Stimulated activated CD4-positive, alpha-beta T cell treated with anti-CD3 and anti-CD28 coated beads, Interleukin-12 subunit alpha, Interleukin-12 subunit beta, amount 100 ng/mL, for 48 hours (primary cell): ENCODE results near the gene SDK1.

Experiments used
- DNase-seq, 3 donors: peaks; one replicate each; pipeline ENCODE4 v3.0.0-alpha.2; 2020; ENCODE audit warnings: low read depth in 2 of 3, low spot score in 1 of 3

SDK1 gene

DNA sequence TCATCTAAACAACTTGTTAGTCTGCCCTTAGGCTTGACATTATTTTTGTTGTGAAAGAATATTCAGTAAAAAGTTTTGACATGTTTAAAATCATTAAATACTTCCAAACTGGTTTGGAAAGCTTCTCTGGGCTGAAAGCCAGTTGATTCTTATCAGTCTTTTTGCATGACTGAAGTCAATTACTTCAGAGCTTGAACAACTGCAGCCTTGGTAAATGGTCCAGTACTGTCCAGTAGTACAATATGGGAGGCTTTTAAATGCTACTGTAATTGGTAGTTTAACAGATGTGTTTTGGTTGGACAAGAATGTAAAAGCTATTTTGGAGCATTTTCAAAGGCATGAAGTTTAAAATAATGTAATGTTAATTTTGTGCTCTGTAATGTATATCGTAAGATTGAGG lies 103.4 kb downstream of the SDK1 start:
- DNase-seq = no peak

DNA sequence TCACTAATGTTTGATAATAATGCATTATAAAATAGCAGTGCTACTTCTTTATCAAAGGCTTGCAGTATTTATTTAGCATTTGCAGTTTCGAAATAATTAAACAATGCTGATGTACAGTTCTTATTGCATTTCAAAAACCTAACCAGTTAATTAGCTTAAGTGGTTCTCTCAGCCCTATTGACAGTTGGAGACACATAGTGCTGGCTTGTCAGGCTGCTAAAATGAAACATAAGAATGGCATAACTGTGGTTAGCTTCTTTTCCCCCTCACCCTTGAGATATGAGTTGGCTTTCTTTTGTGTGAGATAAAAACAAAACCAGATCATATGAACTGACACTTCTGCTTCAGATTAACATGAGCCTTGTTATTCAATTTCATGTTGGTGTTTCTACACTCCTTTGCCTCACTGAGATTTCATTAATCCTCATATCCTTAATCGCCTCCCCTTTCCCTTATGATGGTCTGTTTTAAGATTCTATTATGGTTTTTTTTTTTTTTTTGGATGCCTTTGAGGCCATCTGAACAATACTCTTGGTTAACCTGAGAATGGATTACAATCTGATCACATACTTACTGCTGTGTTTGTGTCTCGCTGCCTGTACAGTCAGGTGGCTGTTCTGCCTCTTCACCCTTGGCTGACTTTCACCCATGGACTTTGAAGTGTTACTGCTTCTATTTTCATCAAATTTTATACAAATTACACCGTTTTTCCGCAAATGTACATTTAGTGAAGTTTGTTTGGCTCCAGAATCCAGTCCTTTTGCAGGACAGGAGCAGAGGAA lies 108.0 kb downstream of the SDK1 start:
- DNase-seq = no peak

DNA sequence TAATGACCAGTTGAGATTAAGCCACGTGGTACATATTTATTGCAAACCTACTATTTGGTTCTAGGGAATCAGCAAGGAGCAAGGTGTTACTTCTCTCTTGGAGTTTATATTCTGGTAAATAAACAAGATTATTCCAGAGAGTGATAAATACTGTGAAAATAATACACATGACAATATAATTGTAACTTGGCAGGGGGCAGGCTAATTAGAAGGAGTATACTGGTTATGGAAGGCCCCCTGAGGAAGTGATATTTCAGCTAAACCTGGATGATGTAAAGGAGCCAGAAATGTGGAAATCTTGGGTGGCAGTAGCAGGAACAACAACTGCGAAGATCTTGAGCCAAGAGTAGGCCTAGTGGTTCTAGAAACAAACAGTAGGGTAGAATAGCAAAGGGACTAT lies 111.8 kb downstream of the SDK1 start:
- no peak for DNase-seq

DNA sequence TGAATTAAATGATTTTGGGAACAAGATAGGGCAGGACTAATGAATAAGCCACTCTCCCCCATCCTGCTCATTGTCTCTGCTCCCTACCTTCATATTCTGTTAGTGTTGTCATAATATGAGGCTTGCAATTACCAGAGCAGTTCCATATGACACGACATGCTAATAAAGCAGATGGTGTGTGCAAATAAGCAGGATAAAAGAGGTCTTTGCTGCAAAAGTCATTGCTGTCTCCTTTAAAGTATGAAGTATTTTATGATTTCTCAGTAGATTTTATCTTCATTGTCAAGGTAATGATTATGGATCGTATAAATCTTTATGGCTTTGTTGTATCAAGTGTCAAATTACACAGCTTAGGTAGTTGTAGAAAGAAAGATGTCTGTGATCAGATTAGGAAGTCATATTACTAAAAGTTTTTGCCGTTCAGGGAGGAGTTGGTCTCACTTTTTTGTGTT lies 114.8 kb downstream of the SDK1 start:
- no peak for DNase-seq

DNA sequence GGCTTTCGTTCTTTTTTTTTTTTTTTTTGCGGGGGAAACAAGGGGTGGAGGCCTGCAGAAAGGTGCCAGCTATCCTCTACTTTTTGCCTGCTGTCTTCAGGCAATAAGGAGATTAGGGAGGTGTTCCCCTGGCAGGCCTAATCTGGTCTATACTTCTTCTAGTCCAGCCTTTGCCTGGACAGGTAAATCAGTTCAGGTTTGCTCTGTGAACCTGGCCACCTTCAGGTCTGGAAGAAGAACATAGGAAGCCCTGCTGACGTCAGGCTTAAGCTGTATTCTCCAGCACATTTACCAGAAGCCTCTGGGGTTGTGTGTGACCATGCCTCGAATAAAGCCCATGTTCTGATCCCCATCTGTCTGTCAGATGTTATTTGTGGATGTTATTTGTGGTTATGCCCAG lies 115.4 kb downstream of the SDK1 start:
- no peak for DNase-seq

DNA sequence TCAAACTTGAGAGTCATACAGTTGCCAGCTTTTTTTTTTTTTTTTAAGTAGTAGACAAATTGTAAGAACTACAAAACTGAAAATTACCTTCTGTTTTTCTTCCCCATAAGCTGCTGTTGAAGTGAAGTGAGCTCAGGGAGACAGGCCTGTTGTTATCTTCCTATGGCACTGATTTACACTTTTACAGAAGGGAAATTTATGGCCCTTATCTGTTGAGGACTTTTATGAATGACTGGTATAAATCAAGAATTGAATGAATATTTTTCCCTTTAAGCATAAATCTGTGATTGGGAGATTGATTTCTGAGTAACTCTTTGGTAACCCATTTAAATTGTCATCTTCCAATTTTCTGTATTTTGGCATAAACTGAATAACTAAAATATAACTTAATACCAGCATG lies 124.0 kb downstream of the SDK1 start:
- DNase-seq = no peak

DNA sequence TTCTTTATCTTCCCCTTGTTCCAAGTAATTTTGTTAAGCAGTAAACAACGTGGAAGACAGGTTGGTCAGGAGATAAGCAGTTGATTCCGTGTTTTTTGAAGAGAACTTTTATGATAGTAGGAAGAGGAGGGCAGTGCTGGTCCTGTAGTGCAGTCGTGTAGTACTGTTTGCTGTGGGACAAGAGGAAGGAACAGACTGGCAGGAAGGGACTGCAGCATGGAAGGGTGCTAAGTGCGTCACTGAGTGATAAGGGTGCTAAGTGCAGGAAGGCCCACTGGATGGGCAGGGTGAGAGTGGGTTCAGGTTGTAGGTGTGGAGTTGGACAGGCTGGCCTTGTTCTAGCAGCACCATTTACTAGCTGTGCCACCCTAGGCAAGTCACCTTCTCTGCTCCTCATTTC lies 125.0 kb downstream of the SDK1 start:
- DNase-seq = no peak

DNA sequence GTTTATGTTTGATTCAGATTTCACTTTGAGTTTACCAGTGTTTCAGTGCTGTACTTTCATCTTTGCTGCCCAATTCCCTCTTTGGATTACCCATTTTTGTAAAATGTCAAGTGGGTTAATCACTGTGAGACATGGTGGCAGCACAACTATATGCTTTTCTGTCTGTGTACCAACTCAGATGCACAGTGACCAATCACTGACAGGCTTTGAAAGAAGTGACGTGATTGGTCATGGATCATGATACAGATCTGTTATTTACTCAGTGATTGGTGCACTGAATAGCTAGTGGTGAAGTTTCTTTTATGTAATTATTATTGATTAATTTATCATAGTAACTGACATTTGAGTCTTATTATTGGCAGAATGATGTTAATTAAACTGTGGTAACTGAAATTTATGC lies 126.9 kb downstream of the SDK1 start:
- no peak for DNase-seq

DNA sequence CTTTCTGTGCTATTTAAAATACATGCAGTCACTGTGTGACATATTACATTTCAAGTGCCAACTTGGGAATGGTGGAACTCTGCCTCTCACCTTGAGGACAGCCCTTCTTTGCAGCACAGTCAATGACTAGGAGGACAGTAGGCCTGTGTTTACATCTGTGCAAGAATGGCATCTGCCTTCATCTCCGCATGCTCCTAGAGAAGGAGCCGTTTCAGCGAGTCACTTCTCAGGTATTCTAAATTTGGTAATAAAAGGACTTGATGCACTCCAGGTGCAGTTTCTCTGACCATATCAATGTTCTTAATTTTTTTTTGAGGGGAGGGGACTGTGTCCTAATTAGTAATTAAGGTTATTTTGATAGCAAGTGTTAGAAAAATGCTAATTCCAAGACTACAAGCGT lies 128.9 kb downstream of the SDK1 start:
- DNase-seq = no peak

DNA sequence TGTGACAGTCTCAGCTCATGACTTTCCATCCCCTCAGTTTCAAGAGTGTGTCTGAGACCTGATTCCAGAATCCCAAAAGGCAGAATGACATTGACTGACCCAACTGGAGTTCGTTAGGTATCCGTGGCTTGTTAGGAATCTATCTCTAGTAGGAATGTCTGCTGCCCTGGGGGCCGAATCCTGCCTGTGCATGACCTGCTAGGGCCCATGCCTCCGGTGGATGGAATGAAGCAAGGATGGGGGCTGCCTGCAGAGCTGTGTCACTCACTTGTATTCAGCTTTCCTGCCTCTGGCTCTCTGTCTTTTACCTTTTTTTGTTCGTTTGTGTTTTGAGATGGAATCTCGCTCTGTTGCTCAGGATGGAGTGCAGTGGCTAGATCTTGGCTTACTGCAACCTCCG lies 129.5 kb downstream of the SDK1 start:
- DNase-seq = no peak

DNA sequence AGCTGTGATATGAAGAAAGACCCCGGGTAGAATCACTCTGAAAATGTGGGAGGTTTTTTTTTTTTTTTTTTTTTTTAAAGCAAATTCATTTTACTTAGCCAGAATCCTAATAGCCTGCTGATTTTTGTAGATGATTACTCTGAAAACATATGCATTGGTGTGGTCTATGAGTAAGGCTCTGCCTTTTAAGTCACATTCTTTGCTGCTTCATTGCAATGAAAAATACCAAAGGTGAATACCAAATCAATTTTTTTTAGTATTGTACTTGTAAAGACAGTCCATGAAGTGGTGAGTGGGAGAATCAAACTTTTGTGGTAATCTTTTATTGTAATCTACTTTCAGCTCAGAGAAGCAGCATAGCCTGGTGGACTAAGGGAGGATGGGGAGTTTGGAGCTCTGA lies 130.3 kb downstream of the SDK1 start:
- no peak for DNase-seq

DNA sequence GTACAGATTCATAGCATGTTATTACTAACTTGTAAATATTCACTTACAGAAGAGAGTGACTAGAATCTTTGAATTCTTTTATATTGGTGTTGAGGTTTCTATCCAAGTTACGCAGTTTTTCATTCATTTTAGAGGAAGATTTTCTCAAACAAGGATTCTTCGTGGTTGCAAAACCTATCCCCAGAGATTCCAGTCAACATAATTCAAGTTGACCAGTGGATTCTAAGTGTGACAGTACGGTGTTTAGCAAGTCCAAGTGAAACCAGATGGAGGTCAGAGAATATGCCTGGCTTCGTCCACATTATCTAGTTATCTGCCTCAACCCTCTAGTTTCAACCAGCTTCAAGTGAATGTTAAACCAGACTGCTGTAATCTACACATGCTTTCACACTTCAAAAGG lies 131.9 kb downstream of the SDK1 start:
- no peak for DNase-seq

DNA sequence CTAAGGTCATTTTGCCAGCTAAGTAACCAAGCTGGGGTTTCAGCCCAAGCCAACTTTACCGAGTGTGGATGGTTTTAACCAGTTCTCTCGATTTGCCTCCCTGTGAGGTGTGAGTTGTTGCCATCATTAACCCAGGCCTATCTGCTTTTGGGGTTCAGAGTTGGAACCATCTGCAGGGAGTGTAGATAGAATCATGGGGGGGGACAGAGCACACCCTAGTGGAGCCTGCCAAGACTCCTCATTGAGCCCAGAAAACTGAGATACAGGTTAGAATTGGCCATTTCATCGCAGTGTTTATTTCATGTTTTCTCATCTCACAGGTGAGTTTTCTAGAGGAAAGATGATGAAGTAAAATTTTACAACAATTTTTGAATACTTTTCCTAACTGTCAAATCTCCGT lies 133.6 kb downstream of the SDK1 start:
- DNase-seq = no peak

DNA sequence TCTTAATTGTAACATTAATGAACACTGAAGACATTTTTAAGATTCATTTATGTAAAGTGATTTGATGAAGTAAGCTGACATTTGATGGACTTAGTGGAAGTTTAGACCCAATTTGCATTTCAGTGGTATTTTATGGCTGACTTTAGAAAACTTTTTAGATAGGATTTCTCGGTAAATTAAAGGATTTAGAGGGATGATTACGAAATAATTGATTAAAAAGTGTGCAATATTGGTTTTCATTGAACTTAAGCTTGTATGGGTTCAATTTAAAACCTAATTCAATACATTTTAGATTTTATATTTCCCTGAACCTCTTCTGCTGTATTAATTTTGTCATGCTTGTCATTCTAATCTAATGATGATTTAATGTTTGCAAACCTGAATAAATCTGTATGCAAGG lies 135.1 kb downstream of the SDK1 start:
- no peak for DNase-seq

DNA sequence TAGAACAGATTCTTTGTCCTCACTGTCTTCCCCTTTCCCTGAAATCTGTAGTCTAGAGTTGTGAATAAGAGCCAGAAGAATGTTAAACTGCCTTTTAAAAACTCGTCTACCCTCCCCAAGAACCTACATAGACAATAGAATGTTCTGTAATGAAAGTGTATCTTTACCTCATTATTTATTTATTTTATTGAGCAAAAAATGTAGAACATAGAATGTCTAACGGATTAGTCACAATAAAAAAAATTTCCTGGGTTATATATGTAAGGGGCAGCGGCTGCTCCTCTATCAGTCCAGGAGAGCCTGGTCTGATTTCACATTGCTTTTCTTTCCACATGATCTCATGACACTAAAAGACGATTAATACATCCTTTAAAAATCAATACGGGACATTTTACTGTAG lies 135.7 kb downstream of the SDK1 start:
- no peak for DNase-seq

DNA sequence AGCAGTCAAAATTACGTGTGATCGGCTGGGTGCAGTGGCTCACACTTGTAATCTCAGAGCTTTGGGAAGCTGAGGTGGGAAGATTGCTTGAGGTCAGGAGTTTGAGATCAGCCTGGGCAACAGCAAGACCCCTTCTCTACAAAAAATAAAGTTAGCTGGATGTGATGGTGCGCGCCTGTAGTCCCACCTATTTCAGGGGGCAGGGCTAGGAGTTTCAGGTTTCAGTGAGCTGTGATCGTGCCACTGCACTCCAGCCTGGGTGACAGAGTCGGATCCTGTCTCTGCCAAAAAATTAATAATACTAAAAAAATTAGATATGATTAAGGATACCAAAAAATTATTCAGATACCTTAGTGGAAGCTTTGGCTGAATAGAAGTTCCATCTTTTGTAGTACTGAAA lies 136.4 kb downstream of the SDK1 start:
- DNase-seq = no peak

DNA sequence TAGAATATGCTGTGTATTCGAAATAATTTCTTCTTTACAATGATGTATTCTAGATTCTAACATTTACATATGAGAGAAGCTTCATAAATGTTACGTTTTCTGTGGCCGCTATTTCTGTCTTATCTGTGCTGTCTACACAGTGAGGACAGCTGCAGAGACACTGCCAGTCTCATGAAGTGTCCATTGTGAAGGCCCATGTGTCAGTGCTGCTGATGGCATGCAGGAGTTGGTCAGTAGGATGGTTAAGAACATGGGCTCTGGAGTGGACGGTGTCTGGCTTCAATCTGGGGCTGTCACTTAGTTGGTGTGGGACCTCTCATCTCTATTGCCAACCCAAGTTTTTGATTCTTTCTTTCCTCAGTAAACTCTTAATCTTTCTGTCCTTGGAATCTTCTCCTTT lies 137.3 kb downstream of the SDK1 start:
- no peak for DNase-seq

DNA sequence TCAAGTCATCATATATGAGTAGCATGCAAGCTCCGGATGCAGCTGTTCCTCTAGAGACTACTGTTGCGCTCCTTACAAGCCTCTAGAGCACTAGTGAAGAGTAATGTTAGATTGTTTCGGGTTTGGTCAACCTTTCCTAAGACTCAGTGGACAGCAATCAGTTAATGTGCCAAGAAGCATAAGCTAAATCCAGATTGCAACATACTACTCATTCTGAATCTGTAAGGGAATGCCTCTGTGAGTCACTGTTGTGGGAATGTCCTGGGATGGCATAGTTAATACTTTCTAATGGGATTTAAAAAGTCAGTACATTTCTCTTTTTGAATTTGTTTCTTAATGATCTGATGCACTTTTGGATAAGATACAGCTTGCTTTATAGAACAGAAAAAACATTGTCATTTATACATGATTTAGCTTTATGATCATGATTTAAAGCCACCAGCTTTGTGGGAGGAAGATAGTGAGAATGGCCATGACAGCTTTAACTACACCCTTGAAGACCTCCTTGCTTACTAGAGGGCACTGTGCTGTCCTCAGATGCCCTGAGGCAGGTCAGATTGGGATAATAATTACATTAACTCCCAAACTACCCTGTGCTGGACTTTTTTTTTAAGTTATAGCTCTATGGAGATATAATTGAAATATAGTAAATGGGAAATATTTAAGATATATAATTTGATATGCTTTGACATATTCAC lies 138.4 kb downstream of the SDK1 start:
- DNase-seq = no peak

DNA sequence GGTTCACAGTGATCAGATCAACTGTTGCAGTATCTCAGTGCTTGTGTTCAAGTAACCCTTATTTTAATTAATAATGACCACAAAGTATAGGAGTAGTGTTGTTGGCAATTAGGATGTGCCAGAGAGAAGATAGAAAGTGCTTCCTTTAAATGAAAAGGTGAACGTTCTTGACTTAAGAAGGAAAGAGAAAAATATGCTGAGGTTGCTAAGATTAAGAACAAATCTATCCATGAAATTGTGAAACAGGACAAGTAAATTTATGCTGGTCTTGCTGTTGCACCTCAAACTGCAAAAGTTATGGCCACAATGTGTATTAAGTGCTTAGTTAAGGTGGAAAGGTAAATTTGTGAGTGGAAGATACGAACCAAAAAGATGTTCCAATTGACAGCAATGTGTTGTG lies 139.5 kb downstream of the SDK1 start:
- DNase-seq = no peak

DNA sequence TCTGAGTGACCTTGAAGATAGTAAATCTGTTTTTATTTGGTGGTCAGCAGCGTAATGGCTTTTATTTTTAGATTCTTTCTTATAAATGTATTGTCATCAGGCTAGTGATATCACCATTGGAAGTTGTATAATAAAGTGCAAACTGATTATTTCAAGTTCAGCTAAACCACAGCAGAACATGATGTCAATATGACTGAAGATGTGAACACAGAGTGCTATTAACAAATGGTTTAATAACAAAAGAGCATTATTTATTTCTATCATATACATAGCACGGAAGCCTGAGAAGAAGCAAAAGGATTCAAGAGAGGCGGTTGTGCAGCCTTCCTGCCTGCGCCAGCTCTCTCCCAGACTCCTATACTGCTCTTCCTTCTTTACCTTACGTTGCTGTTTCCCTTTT lies 142.7 kb downstream of the SDK1 start:
- no peak for DNase-seq

DNA sequence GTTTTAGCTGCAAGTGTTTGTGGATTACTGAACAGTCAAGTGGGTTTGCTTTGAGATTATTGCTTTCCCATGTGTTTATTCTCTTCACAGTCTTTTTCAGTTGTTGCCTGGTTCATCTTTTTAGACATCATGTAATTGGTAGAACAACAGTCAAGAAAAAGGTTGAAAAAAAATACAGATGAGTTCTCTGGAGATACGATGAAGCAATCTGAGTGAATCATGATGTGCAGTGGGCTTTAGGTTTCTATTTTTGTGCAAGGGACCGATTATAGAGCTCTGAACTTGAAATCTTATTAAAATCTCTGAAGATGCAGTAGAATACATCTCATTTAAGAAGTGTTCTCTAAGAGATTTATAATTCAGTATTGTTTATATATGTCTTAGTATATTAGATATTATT lies 145.7 kb downstream of the SDK1 start:
- no peak for DNase-seq

DNA sequence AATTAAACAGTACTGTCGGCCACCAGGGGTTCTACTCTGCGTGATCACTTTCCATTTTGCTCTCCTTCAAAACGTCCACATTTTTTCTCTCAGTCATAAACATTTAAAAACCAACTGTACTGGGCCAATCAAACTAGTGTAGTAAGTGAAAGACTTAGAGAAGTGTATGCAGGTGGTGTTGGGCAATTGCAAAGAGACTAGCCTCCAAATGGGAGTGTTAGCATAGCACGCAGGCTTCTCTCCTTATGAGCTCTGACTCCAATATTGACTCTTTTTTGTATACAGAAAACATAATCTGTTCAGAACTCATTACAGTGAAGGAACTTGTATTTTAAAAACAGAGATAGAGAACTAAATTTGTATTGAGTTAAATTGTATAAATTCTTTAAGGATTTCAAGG lies 150.6 kb downstream of the SDK1 start:
- DNase-seq = no peak

DNA sequence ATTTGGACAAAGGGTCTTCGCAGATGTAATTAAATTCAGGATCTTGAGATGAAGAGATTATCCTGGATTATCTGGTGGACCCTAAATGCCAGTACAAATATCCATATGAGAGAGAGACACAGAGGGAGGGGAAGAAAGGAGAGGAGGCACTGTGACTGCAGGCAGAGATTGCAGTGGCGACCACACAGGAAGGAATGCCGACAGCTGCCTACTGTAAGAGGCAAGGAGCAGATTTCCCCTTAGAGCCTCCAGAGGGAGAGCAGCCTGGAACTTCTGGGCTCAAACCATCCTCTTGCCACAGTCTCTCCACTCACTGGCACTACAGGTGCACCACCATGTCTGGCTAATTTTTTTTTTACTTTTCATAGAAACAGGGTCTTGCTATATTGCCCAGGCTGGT lies 152.3 kb downstream of the SDK1 start:
- DNase-seq = no peak
